Measurements from ENCODE around the gene ZNF507. TPM values are rescaled to one million over a fixed set of nuclear protein-coding genes. Genes with fewer than 3 reads are reported as not detected.

The ZNF507 gene
- total RNA-seq: 10 to 100 TPM; 23.2 to 25.0 (median 23.8) TPM
- 10 to 100 TPM in 1 of 3 donors, 1 to 10 TPM in 2; 4.7 to 13.6 (median 5.3) TPM for polyA plus RNA-seq
- long read RNA-seq, donor 1, full-length matches to known transcripts: 2 of 6 reads
- long read RNA-seq, donor 1, partial matches to known transcripts: 4 of 6 reads
- long read RNA-seq, donor 1, other reads (novel, unspliced or antisense): 0 of 6 reads
- long read RNA-seq, donor 2, full-length matches to known transcripts: 11 of 19 reads
- long read RNA-seq, donor 2, partial matches to known transcripts: 7 of 19 reads
- long read RNA-seq, donor 2, other reads (novel, unspliced or antisense): 1 of 19 reads

- H3K9me3 ChIP-seq: no peaks in the 10 kb centered on the region
- peak; percentile 87 to 92 for DNase-seq
- peaks cover 37% of the 10 kb centered on the region for H3K4me1 ChIP-seq
- peak within 1 kb of the TSS; percentile 87 for H3K27ac ChIP-seq
- no peaks in the 10 kb centered on the region for H3K27me3 ChIP-seq (ENCODE audit: insufficient read depth in 3 of 3, low read length in 2 of 3)
- H3K36me3 ChIP-seq (ENCODE audit: insufficient read depth in 1 of 2, low read depth in 1 of 2): peaks cover 0 to 34% of the 10 kb centered on the region in 2 donors
- peak; percentile 13 for TF ChIP-seq CTCF (IDR thresholded peaks at IDR 0.05)
- 3 to 5% (median 4%) methylated on average over 48 to 71 of the region's 72 CpGs for WGBS, 3 donors
- peak; percentile 97 to 99 (median 98) for ATAC-seq
- H3K4me3 ChIP-seq: peak within 1 kb of the TSS; percentile 95
- intact Hi-C loops (cut with DNase I): loop anchor here in 1 of 2 donors (5.0 kb wide), 1 partner anchor 62 kb away; the partner anchor contains the start of gene DPY19L3
Observed at GRCh38 chr19:32345261-32346207, at the start of gene ZNF507. Gene ZNF507, plus strand, starts transcription at chr19:32345610. Its CDS starts 7,221 bp downstream, at chr19:32352831.

- H3K27me3 ChIP-seq (ENCODE audit: insufficient read depth in 3 of 3, low read length in 2 of 3): no peaks in the 10 kb centered on the region
- H3K4me1 ChIP-seq: no peaks in the 10 kb centered on the region
- intact Hi-C loops (cut with DNase I): no loop called here
- no peaks in the 10 kb centered on the region for H3K36me3 ChIP-seq (ENCODE audit: insufficient read depth in 1 of 2, low read depth in 1 of 2)
- WGBS, 3 donors: 100% methylated on average over 1 of the region's 1 CpG
- no peak overlapping the region for H3K27ac ChIP-seq
- no peak for TF ChIP-seq CTCF (IDR thresholded peaks at IDR 0.05)
- ATAC-seq (no peak), DNase-seq (no peak)
- H3K9me3 ChIP-seq: peaks cover 22% of the 10 kb centered on the region
- H3K4me3 ChIP-seq: no peak overlapping the region
Observed at GRCh38 chr19:32296694-32297093, 48.7 kb upstream of the ZNF507 start.

- ATAC-seq (no peak), DNase-seq (no peak)
- peaks cover 0 to 6% (median 0%) of the 10 kb centered on the region in 3 donors for H3K27me3 ChIP-seq (ENCODE audit: insufficient read depth in 3 of 3, low read length in 2 of 3)
- intact Hi-C loops (cut with DNase I): no loop called here
- no peak for TF ChIP-seq CTCF (IDR thresholded peaks at IDR 0.05)
- no peak overlapping the region for H3K27ac ChIP-seq
- no peak overlapping the region for H3K4me3 ChIP-seq
- peaks cover 33% of the 10 kb centered on the region for H3K9me3 ChIP-seq
- H3K36me3 ChIP-seq (ENCODE audit: insufficient read depth in 1 of 2, low read depth in 1 of 2): no peaks in the 10 kb centered on the region
- no peaks in the 10 kb centered on the region for H3K4me1 ChIP-seq
Observed at GRCh38 chr19:32302778-32303177, 42.6 kb upstream of the ZNF507 start.

GRCh38 chr19:32303193-32303592, 42.2 kb upstream of the ZNF507 start:
- Histone ChIP-seq H3K36me3 (ENCODE audit: insufficient read depth in 1 of 2, low read depth in 1 of 2) (no peaks in the 10 kb centered on the region), H3K9me3 (peaks cover 31% of the 10 kb centered on the region), H3K4me1 (no peaks in the 10 kb centered on the region), H3K27me3 (ENCODE audit: insufficient read depth in 3 of 3, low read length in 2 of 3) (peaks cover 0 to 6% (median 0%) of the 10 kb centered on the region in 3 donors), H3K27ac (no peak overlapping the region), H3K4me3 (no peak overlapping the region)
- 90 to 100% (median 93%) methylated on average over 1 of the region's 1 CpG for WGBS, 3 donors
- no peak for TF ChIP-seq CTCF (IDR thresholded peaks at IDR 0.05)
- ATAC-seq (no peak), DNase-seq (no peak)
- intact Hi-C loops (cut with DNase I): no loop called here
